Measurements from ENCODE around the gene PPFIA3.
"Not testable (repeated sequence)": the region's sequence is repeated elsewhere in the genome, so short reads cannot be mapped to it uniquely, and the experiment has no call there.

The PPFIA3 gene

GRCh38 chr19:49157445-49158224 lies 38.3 kb downstream of the PPFIA3 start, which contains the start of gene TRPM4:
TSS of gene TRPM4 (plus strand) at chr19:49157792. CDS start at chr19:49157867, 75 bp downstream.
- Histone ChIP-seq H3K9ac (ENCODE audit: low read length) (peak within 1 kb of the TSS; percentile 65), H3K27me3 (ENCODE audit: control insufficient read depth, insufficient read depth, low read length) (no peaks in the 10 kb centered on the region), H3K4me1 (ENCODE audit: control insufficient read depth, insufficient read depth, low read length) (peaks cover 32% of the 10 kb centered on the region), H3K4me3 (ENCODE audit: low read length) (peak within 1 kb of the TSS; percentile 83), H3K9me3 (ENCODE audit: control insufficient read depth, low read length) (no peaks in the 10 kb centered on the region), H3K36me3 (ENCODE audit: control insufficient read depth, insufficient read depth, low read length) (no peaks in the 10 kb centered on the region)

GRCh38 chr19:49160450-49161189 lies 41.3 kb downstream of the PPFIA3 start:
- Histone ChIP-seq H3K4me1 (ENCODE audit: control insufficient read depth, insufficient read depth, low read length) (peaks cover 47% of the 10 kb centered on the region), H3K4me3 (ENCODE audit: low read length) (no peak overlapping the region), H3K9ac (ENCODE audit: low read length) (no peak overlapping the region), H3K36me3 (ENCODE audit: control insufficient read depth, insufficient read depth, low read length) (no peaks in the 10 kb centered on the region), H3K27me3 (ENCODE audit: control insufficient read depth, insufficient read depth, low read length) (no peaks in the 10 kb centered on the region), H3K9me3 (ENCODE audit: control insufficient read depth, low read length) (no peaks in the 10 kb centered on the region)

- H3K4me1 ChIP-seq (ENCODE audit: control insufficient read depth, insufficient read depth, low read length): peaks cover 50% of the 10 kb centered on the region
- no peak overlapping the region for H3K4me3 ChIP-seq (ENCODE audit: low read length)
- H3K9me3 ChIP-seq (ENCODE audit: control insufficient read depth, low read length): no peaks in the 10 kb centered on the region
- no peak overlapping the region for H3K9ac ChIP-seq (ENCODE audit: low read length)
- no peaks in the 10 kb centered on the region for H3K27me3 ChIP-seq (ENCODE audit: control insufficient read depth, insufficient read depth, low read length)
- no peaks in the 10 kb centered on the region for H3K36me3 ChIP-seq (ENCODE audit: control insufficient read depth, insufficient read depth, low read length)
These were observed 42.6 kb downstream of the PPFIA3 start for GRCh38 chr19:49161987-49162386.

- Histone ChIP-seq H3K9me3 (ENCODE audit: control insufficient read depth, low read length) (no peaks in the 10 kb centered on the region), H3K4me1 (ENCODE audit: control insufficient read depth, insufficient read depth, low read length) (peaks cover 32% of the 10 kb centered on the region), H3K27me3 (ENCODE audit: control insufficient read depth, insufficient read depth, low read length) (no peaks in the 10 kb centered on the region), H3K36me3 (ENCODE audit: control insufficient read depth, insufficient read depth, low read length) (no peaks in the 10 kb centered on the region), H3K4me3 (ENCODE audit: low read length) (peak overlapping the region; percentile 36), H3K9ac (ENCODE audit: low read length) (peak overlapping the region; percentile 85)
These were observed 45.9 kb downstream of the PPFIA3 start for GRCh38 chr19:49165111-49165750.

- H3K27me3 ChIP-seq (ENCODE audit: control insufficient read depth, insufficient read depth, low read length): no peaks in the 10 kb centered on the region
- H3K4me3 ChIP-seq (ENCODE audit: low read length): peak overlapping the region; percentile 36
- H3K9ac ChIP-seq (ENCODE audit: low read length): peak overlapping the region; percentile 85
- H3K4me1 ChIP-seq (ENCODE audit: control insufficient read depth, insufficient read depth, low read length): peaks cover 32% of the 10 kb centered on the region
- no peaks in the 10 kb centered on the region for H3K9me3 ChIP-seq (ENCODE audit: control insufficient read depth, low read length)
- no peaks in the 10 kb centered on the region for H3K36me3 ChIP-seq (ENCODE audit: control insufficient read depth, insufficient read depth, low read length)
These were observed 46.5 kb downstream of the PPFIA3 start for GRCh38 chr19:49165865-49166301.

- Histone ChIP-seq H3K9me3 (ENCODE audit: control insufficient read depth, low read length) (no peaks in the 10 kb centered on the region), H3K9ac (ENCODE audit: low read length) (no peak overlapping the region), H3K36me3 (ENCODE audit: control insufficient read depth, insufficient read depth, low read length) (no peaks in the 10 kb centered on the region), H3K4me3 (ENCODE audit: low read length) (no peak overlapping the region), H3K4me1 (ENCODE audit: control insufficient read depth, insufficient read depth, low read length) (peaks cover 28% of the 10 kb centered on the region), H3K27me3 (ENCODE audit: control insufficient read depth, insufficient read depth, low read length) (no peaks in the 10 kb centered on the region)
These were observed 48.6 kb downstream of the PPFIA3 start for GRCh38 chr19:49167857-49168409.

- H3K36me3 ChIP-seq (ENCODE audit: control insufficient read depth, insufficient read depth, low read length): peaks cover 4% of the 10 kb centered on the region
- H3K9ac ChIP-seq (ENCODE audit: low read length): no peak overlapping the region
These were observed 49.1 kb downstream of the PPFIA3 start for GRCh38 chr19:49168421-49168820.

GRCh38 chr19:49173198-49173597 lies 53.9 kb downstream of the PPFIA3 start:
- Histone ChIP-seq H3K36me3 (ENCODE audit: control insufficient read depth, insufficient read depth, low read length) (peaks cover 5% of the 10 kb centered on the region), H3K27me3 (ENCODE audit: control insufficient read depth, insufficient read depth, low read length) (no peaks in the 10 kb centered on the region), H3K9ac (ENCODE audit: low read length) (no peak overlapping the region), H3K4me3 (ENCODE audit: low read length) (no peak overlapping the region), H3K9me3 (ENCODE audit: control insufficient read depth, low read length) (no peaks in the 10 kb centered on the region), H3K4me1 (ENCODE audit: control insufficient read depth, insufficient read depth, low read length) (peaks cover 5% of the 10 kb centered on the region)

More at GRCh38 chr19:49168421-49168820, 49.1 kb downstream of the PPFIA3 start:
- Histone ChIP-seq H3K4me1 (ENCODE audit: control insufficient read depth, insufficient read depth, low read length) (peaks cover 28% of the 10 kb centered on the region), H3K27me3 (ENCODE audit: control insufficient read depth, insufficient read depth, low read length) (no peaks in the 10 kb centered on the region), H3K9me3 (ENCODE audit: control insufficient read depth, low read length) (no peaks in the 10 kb centered on the region), H3K4me3 (ENCODE audit: low read length) (no peak overlapping the region)

GRCh38 chr19:49180659-49181058 lies 61.3 kb downstream of the PPFIA3 start:
- Histone ChIP-seq H3K9ac (ENCODE audit: low read length) (no peak overlapping the region), H3K4me1 (ENCODE audit: control insufficient read depth, insufficient read depth, low read length) (no peaks in the 10 kb centered on the region), H3K36me3 (ENCODE audit: control insufficient read depth, insufficient read depth, low read length) (no peaks in the 10 kb centered on the region), H3K27me3 (ENCODE audit: control insufficient read depth, insufficient read depth, low read length) (no peaks in the 10 kb centered on the region), H3K4me3 (ENCODE audit: low read length) (no peak overlapping the region), H3K9me3 (ENCODE audit: control insufficient read depth, low read length) (no peaks in the 10 kb centered on the region)

GRCh38 chr19:49182010-49182847 lies 62.9 kb downstream of the PPFIA3 start:
- not testable (repeated sequence) for H3K4me3 ChIP-seq (ENCODE audit: low read length); H3K4me1 ChIP-seq (ENCODE audit: control insufficient read depth, insufficient read depth, low read length); H3K27me3 ChIP-seq (ENCODE audit: control insufficient read depth, insufficient read depth, low read length); H3K36me3 ChIP-seq (ENCODE audit: control insufficient read depth, insufficient read depth, low read length); H3K9ac ChIP-seq (ENCODE audit: low read length); H3K9me3 ChIP-seq (ENCODE audit: control insufficient read depth, low read length)

- H3K4me1 ChIP-seq (ENCODE audit: control insufficient read depth, insufficient read depth, low read length): no peaks in the 10 kb centered on the region
- no peaks in the 10 kb centered on the region for H3K27me3 ChIP-seq (ENCODE audit: control insufficient read depth, insufficient read depth, low read length)
- no peak overlapping the region for H3K4me3 ChIP-seq (ENCODE audit: low read length)
- H3K9ac ChIP-seq (ENCODE audit: low read length): no peak overlapping the region
- H3K36me3 ChIP-seq (ENCODE audit: control insufficient read depth, insufficient read depth, low read length): no peaks in the 10 kb centered on the region
- no peaks in the 10 kb centered on the region for H3K9me3 ChIP-seq (ENCODE audit: control insufficient read depth, low read length)
These were observed 63.6 kb downstream of the PPFIA3 start for GRCh38 chr19:49182848-49183375.
